ENCODE measurements around the gene ZNF217. TPM values are rescaled to one million over a fixed set of nuclear protein-coding genes. Genes with fewer than 3 reads are reported as not detected.
A peak's percentile ranks its signal among the peaks of the same experiment; 100 is the strongest.
"Not testable (repeated sequence)": the region's sequence is repeated elsewhere in the genome, so short reads cannot be mapped to it uniquely, and the experiment has no call there.

The ZNF217 gene
- total RNA-seq, result 7.2 TPM
- polyA plus RNA-seq (ENCODE audit: insufficient read depth in 1 of 8, insufficient read length in 8 of 8, low replicate concordance in 1 of 8), result 10 to 100 TPM in 7 of 8 donors, 1 to 10 TPM in 1; 9.8 to 21.6 (median 13.9) TPM
- long read RNA-seq, donor 1, result 0 reads
- long read RNA-seq, donor 2, result 0 reads
- long read RNA-seq, donor 3, result 0 reads
- long read RNA-seq, donor 4, result 0 reads
- long read RNA-seq, donor 5, full-length matches to known transcripts, result 2 of 8 reads
- long read RNA-seq, donor 5, partial matches to known transcripts, result 6 of 8 reads
- long read RNA-seq, donor 5, other reads (novel, unspliced or antisense), result 0 of 8 reads
- long read RNA-seq, donor 6, result 0 reads
- long read RNA-seq, donor 7, partial matches to known transcripts, result 0 of 1 reads
- long read RNA-seq, donor 7, other reads (novel, unspliced or antisense), result 0 of 1 reads
- long read RNA-seq, donor 8, result 0 reads
- long read RNA-seq, donor 9, result 0 reads
- long read RNA-seq, donor 10, full-length matches to known transcripts, result 1 of 1 reads
- long read RNA-seq, donor 10, partial matches to known transcripts, result 0 of 1 reads
- long read RNA-seq, donor 10, other reads (novel, unspliced or antisense), result 0 of 1 reads
- long read RNA-seq, donor 11, result 0 reads

DNA sequence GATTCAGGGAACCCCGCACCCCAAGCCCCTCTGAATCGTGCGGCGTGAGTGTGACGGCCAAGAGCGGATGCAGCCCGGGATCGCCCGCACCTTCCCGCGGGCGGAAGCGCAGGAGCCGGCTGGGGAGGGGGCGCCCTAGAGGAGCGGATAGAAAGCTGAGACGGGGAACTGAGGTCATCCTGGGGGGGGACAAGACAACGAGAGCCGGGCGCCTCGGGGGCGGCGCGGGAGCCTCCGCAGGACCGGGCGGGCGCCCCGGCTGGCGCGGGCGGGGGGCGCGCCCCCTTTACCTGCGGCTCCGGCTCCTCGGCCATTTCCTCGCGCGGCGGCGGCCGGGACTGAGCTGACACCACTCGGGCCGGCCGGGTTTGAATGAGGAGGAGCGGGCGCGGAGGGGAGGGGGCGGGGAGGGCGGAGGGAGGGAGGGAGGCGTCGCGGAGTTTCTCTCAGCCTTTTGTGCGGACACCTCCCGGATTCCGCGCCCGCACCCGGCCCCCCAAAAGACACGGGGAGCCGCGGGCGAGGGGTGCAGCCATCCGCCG lies at the start of gene ZNF217:
Gene ZNF217, minus strand, starts transcription at position 374 of the 542 bp plus-strand sequence. CDS start 11,013 bp downstream, outside the sequence.
- not testable (repeated sequence) for H3K36me3 ChIP-seq (ENCODE audit: control insufficient read depth, insufficient read depth, low read length); H3K27me3 ChIP-seq (ENCODE audit: control insufficient read depth, insufficient read depth, low read length); H3K9me3 ChIP-seq (replicated peaks; ENCODE audit: control insufficient read depth, low read depth, low read length); H3K4me1 ChIP-seq (ENCODE audit: control insufficient read depth, insufficient read depth, low read length)
- DNase-seq, result peak; percentile 83
- 0% methylated on average over 19 of the region's 66 CpGs for WGBS (ENCODE audit: insufficient coverage)
- peak within 1 kb of the TSS; percentile 82 for H3K4me3 ChIP-seq (ENCODE audit: low read length)
- peak within 1 kb of the TSS; percentile 98 for H3K27ac ChIP-seq (ENCODE audit: low read length)

DNA sequence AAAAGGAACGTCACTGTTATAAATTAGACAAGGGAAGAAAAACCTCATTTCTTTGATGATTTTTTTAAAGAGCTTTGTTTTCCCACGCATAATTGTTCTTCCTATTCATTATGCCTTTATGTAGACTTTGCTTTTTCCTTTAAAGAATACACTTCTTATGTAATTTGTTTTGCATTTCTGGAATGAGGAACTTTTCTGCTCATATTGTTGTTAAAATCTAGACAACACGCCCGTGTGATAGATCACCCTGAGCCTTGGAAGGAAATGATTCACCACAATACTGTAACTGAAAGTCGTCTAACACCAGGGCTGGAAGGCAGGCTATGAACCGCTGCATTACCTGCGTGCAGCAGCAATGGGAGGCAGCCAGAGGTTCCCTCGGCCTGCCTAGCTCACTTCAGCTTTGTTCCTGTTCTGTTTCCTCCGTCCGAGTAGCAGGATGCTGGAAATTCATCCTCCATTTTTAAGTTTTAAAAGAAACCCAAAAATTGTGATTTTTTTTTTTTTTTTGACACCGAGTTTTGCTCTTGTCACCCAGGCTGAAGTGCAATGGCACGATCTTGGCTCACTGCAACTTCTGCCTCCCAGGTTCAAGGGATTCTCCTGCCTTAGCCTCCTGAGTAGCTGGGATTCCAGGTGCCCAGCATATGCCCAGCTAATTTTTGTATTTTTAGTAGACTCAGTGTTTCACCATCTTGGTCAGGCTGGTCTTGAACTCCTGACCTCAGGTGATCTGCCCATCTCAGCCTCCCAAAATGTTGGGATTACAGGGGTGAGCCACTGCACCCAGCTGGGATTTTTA lies 49.6 kb upstream of the ZNF217 start:
- 29% methylated on average over 7 of the region's 12 CpGs for WGBS (ENCODE audit: insufficient coverage)
- H3K27me3 ChIP-seq (ENCODE audit: control insufficient read depth, insufficient read depth, low read length), result no peaks in the 10 kb centered on the region
- peak overlapping the region; percentile 67 for H3K27ac ChIP-seq (ENCODE audit: low read length)
- peak; percentile 71 for DNase-seq
- H3K4me3 ChIP-seq (ENCODE audit: low read length), result no peak overlapping the region
- H3K36me3 ChIP-seq (ENCODE audit: control insufficient read depth, insufficient read depth, low read length), result no peaks in the 10 kb centered on the region
- no peaks in the 10 kb centered on the region for H3K9me3 ChIP-seq (replicated peaks; ENCODE audit: control insufficient read depth, low read depth, low read length)
- H3K4me1 ChIP-seq (ENCODE audit: control insufficient read depth, insufficient read depth, low read length), result peaks cover 3% of the 10 kb centered on the region

DNA sequence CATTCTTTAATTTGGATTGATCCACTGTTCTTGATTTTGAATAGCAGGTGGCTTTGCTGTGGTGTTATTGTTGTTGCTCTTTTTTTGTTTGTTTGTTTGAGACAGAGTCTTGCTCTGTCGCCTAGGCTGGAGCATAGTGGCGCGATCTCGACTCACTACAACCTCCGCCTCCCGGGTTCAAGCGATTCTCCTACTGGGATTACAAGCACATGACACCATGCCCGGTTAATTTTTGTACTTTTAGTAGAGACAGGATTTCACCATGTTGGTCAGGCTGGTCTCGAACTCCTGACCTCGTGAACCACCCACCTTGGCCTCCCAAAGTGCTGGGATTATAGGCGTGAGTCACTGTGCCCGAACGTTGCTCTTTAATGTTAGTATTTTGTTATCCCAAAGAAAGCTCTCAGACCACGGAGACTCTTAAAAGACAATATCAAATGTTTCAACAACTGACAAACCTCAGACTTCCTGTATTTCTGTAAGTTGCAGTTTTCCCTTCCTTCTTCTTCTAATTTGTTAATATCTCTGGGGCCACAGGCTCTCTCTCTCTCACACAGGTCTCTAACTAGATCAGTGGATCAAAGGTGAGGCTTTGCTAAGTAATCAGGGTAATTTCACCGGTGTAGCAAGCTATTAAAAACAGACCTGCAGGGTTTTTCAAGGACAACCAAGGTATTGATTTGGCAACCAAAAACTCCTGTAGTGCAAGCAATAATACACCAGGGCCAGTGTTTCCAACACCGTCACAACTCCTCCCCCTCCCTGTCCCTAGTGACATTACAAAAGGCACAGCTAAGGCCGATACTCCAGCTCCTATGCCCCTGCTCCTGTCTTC lies 48.8 kb upstream of the ZNF217 start:
- DNase-seq, result peak; percentile 73

DNA sequence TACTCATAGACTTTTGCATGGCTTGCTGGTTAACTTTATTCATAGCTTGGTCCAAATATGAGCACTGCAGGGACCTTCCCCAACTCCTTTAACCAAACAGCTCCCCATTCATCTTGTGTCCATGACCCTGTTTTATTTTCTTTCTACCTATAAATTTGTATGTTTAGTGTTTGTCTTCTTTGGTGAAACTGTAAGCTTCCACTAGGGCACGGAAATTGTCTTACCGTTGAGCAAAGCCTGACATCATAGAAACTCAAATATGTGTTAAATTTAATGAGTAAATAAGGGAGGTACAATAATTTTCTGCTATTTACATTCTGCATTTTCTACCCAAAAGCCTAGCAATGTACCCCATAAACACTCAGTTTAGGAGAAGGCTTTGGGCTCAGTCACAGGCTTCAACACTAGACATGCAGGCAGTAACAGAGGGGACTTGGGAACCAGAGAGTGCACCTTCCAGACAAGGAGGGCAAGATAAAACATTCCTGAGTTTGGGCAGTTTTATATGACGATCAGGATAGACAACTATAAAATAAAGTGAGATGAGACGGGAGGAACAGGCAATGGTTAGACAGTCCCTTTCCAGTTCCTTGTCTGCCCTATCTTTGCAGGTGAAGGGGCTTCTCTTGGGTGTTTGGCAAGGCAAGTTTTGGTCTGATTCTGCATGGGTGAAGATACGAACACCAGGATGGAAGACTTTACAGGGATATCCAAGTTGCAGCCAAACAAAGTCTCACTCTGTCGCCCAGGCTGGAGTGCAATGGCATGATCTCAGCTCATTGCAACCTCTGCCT lies 46.2 kb upstream of the ZNF217 start:
- Histone ChIP-seq H3K9me3 (replicated peaks; ENCODE audit: control insufficient read depth, low read depth, low read length) (no peaks in the 10 kb centered on the region), H3K36me3 (ENCODE audit: control insufficient read depth, insufficient read depth, low read length) (no peaks in the 10 kb centered on the region), H3K4me3 (ENCODE audit: low read length) (no peak overlapping the region), H3K4me1 (ENCODE audit: control insufficient read depth, insufficient read depth, low read length) (peaks cover 3% of the 10 kb centered on the region), H3K27me3 (ENCODE audit: control insufficient read depth, insufficient read depth, low read length) (no peaks in the 10 kb centered on the region), H3K27ac (ENCODE audit: low read length) (no peak overlapping the region)
- WGBS (ENCODE audit: insufficient coverage), result 87% methylated on average over 3 of the region's 6 CpGs
- DNase-seq, result no peak

More for the DNA sequence above, 48.8 kb upstream of the ZNF217 start:
- H3K9me3 ChIP-seq (replicated peaks; ENCODE audit: control insufficient read depth, low read depth, low read length), result no peaks in the 10 kb centered on the region
- no peaks in the 10 kb centered on the region for H3K27me3 ChIP-seq (ENCODE audit: control insufficient read depth, insufficient read depth, low read length)
- H3K27ac ChIP-seq (ENCODE audit: low read length), result peak overlapping the region; percentile 67
- 15% methylated on average over 4 of the region's 17 CpGs for WGBS (ENCODE audit: insufficient coverage)
- H3K4me3 ChIP-seq (ENCODE audit: low read length), result no peak overlapping the region
- peaks cover 3% of the 10 kb centered on the region for H3K4me1 ChIP-seq (ENCODE audit: control insufficient read depth, insufficient read depth, low read length)
- H3K36me3 ChIP-seq (ENCODE audit: control insufficient read depth, insufficient read depth, low read length), result no peaks in the 10 kb centered on the region

DNA sequence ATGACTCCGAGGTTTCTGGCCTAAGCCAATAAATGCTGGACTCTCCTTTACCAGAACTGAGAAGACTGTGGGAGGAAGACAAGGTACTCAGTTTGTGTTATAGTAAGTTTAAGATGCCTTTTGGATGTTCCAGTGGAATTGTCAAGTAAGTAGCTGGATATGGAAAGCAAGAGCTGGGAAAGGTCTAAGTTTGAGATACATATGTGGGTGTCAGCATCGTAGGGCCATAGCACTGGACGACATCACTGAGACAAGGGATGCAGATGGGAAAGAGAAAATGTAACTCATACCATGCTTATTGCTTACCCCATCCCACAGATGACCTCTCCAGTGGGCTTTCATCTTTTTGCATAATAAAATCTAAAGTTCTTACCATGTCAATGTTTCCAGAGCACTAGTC lies 45.5 kb upstream of the ZNF217 start:
- no peaks in the 10 kb centered on the region for H3K27me3 ChIP-seq (ENCODE audit: control insufficient read depth, insufficient read depth, low read length)
- no peaks in the 10 kb centered on the region for H3K36me3 ChIP-seq (ENCODE audit: control insufficient read depth, insufficient read depth, low read length)
- peaks cover 3% of the 10 kb centered on the region for H3K4me1 ChIP-seq (ENCODE audit: control insufficient read depth, insufficient read depth, low read length)
- 50% methylated on average over 1 of the region's 3 CpGs for WGBS (ENCODE audit: insufficient coverage)
- H3K9me3 ChIP-seq (replicated peaks; ENCODE audit: control insufficient read depth, low read depth, low read length), result no peaks in the 10 kb centered on the region
- H3K4me3 ChIP-seq (ENCODE audit: low read length), result no peak overlapping the region
- no peak overlapping the region for H3K27ac ChIP-seq (ENCODE audit: low read length)
- DNase-seq, result no peak

DNA sequence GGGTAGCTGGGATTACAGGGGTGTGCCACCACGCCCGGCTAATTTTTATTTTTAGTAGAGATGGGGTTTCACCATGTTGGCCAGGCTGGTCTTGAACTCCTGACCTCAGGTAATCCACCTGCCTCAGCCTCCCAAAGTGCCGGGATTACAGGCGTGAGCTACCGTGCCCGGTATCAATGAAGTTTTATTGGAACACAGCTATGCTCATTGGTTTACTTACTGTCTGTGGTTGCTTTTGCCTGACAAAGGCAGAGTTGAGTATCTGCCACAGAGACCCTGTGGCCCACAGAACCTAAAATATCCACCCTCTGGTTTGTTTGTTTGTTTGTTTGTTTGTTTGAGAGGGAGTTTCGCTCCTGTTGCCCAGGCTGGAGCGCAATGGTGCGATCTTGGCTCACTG lies 43.7 kb upstream of the ZNF217 start:
- H3K9me3 ChIP-seq (replicated peaks; ENCODE audit: control insufficient read depth, low read depth, low read length); H3K36me3 ChIP-seq (ENCODE audit: control insufficient read depth, insufficient read depth, low read length); H3K4me3 ChIP-seq (ENCODE audit: low read length); H3K27me3 ChIP-seq (ENCODE audit: control insufficient read depth, insufficient read depth, low read length); H3K4me1 ChIP-seq (ENCODE audit: control insufficient read depth, insufficient read depth, low read length); H3K27ac ChIP-seq (ENCODE audit: low read length); DNase-seq: not testable (repeated sequence)
- WGBS (ENCODE audit: insufficient coverage), result no CpG with 5 or more reads among the region's 9 CpGs

DNA sequence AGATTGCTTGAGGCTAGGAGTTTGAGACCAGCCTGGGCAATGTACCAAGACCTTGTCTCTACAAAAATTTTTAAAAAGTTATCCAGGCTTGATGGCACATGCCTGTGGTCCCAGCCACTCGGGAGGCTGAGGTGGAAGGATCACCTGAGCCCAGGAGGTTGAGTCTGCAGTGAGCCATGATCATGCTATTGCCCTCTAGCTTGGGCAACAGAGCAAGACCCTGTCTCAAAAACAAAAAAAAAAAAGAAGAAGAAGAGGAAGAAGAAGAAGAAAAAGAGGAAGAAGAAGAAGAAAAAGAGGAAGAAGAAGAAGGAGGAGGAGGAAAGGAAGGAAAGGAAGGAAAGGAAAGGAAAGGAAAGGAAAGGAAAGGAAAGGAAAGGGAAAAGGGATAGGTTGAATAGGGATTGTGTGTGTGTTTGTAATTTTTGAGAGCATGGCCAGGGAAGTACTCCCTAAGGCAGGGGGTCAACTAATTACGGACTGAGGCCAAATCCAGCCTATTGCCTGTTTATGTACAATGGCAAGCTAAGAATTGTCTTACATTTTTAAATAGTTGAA lies 43.0 kb upstream of the ZNF217 start:
- no peaks in the 10 kb centered on the region for H3K9me3 ChIP-seq (replicated peaks; ENCODE audit: control insufficient read depth, low read depth, low read length)
- H3K4me1 ChIP-seq (ENCODE audit: control insufficient read depth, insufficient read depth, low read length), result no peaks in the 10 kb centered on the region
- H3K36me3 ChIP-seq (ENCODE audit: control insufficient read depth, insufficient read depth, low read length), result no peaks in the 10 kb centered on the region
- WGBS (ENCODE audit: insufficient coverage), result no CpG with 5 or more reads among the region's 2 CpGs
- H3K27ac ChIP-seq (ENCODE audit: low read length), result no peak overlapping the region
- H3K27me3 ChIP-seq (ENCODE audit: control insufficient read depth, insufficient read depth, low read length), result no peaks in the 10 kb centered on the region
- DNase-seq, result no peak
- no peak overlapping the region for H3K4me3 ChIP-seq (ENCODE audit: low read length)

DNA sequence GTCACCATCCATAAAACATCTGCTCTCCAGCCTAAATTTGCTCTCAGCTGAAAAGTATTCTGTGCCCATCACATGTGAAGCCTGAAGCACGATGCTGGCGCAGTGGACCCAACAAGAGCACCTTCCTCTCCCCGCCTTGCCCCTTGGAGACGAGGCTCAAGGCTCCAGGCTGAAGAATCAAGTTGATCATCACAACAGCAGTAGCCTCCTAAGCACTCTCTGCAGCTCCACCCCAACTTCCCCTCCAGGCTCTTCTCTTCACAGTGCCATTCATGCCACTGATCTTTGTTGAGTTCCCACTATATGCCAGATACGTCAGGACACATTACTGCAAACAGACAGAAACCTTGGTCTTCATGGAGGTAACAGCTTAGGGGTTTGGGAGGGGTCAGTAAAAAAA lies 41.6 kb upstream of the ZNF217 start:
- no peaks in the 10 kb centered on the region for H3K36me3 ChIP-seq (ENCODE audit: control insufficient read depth, insufficient read depth, low read length)
- no peaks in the 10 kb centered on the region for H3K27me3 ChIP-seq (ENCODE audit: control insufficient read depth, insufficient read depth, low read length)
- WGBS (ENCODE audit: insufficient coverage), result 85% methylated on average over 4 of the region's 5 CpGs
- no peak overlapping the region for H3K27ac ChIP-seq (ENCODE audit: low read length)
- H3K4me3 ChIP-seq (ENCODE audit: low read length), result no peak overlapping the region
- DNase-seq, result no peak
- no peaks in the 10 kb centered on the region for H3K4me1 ChIP-seq (ENCODE audit: control insufficient read depth, insufficient read depth, low read length)
- H3K9me3 ChIP-seq (replicated peaks; ENCODE audit: control insufficient read depth, low read depth, low read length), result no peaks in the 10 kb centered on the region
